Measurements from ENCODE around the gene CLK2. TPM values are rescaled to one million over a fixed set of nuclear protein-coding genes. Genes with fewer than 3 reads are reported as not detected.

Gene CLK2
- total and polyA plus RNA-seq, 2 of the 13 experiments (the other 11 are each of a cell fraction or from before 2014, with no cell fraction given) = 20.1 to 73.5 TPM

DNA sequence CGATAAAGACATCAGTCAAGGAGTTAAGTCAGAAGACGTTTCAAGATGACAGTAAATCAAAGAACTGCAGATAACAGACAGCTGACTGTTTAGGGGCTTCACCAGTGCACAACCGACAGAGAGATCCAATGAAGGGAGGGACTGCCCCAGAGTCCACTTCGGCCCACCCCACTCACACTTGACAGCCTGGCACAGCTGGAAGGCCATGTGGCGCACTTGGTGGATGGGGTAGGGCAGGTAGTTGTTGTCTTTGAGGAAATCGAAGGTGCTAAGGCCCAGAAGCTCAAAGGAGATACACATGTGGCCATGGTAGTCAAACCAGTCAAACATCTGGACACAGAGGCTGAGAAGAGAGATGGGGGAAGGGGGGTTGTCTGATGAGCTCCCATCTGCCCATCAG, 6.8 kb downstream of the CLK2 start:
- ChIA-PET POLR2A (interaction anchor here (1.3 to 4.7 kb wide), 3 partner anchors 10 to 58 kb away, joined by 3 to 14 read pairs (median 10); partner anchors contain the start of gene HCN3), CTCF (ENCODE audit: low intra/inter-chr PET ratio, low total read pairs) (no interaction called here)
- TF ChIP-seq ZNF775 (CRISPR knock-in tag; IDR thresholded peaks at IDR 0.05; ENCODE audit: borderline replicate concordance) (no peak), ZNF136 (CRISPR knock-in tag; IDR thresholded peaks at IDR 0.05; ENCODE audit: low read depth) (no peak), ZNF691 (CRISPR knock-in tag; IDR thresholded peaks at IDR 0.05; ENCODE audit: borderline replicate concordance, low read depth) (no peak), ZNF207 (IDR thresholded peaks at IDR 0.05; ENCODE audit: borderline replicate concordance) (no peak), ZNF878 (CRISPR knock-in tag; IDR thresholded peaks at IDR 0.05) (no peak), RARA (CRISPR knock-in tag; IDR thresholded peaks at IDR 0.05) (no peak), GLI4 (CRISPR knock-in tag; IDR thresholded peaks at IDR 0.05; ENCODE audit: borderline replicate concordance) (no peak), IKZF1 (IDR thresholded peaks at IDR 0.05) (no peak), MIER2 (CRISPR knock-in tag; IDR thresholded peaks at IDR 0.05) (no peak), FIP1L1 (IDR thresholded peaks at IDR 0.05; ENCODE audit: borderline replicate concordance, insufficient read depth, low read depth, low read length) (no peak), ZNF660 (CRISPR knock-in tag; IDR thresholded peaks at IDR 0.05; ENCODE audit: borderline replicate concordance, low read depth) (no peak)
- TF ChIP-seq, protein P1, sequence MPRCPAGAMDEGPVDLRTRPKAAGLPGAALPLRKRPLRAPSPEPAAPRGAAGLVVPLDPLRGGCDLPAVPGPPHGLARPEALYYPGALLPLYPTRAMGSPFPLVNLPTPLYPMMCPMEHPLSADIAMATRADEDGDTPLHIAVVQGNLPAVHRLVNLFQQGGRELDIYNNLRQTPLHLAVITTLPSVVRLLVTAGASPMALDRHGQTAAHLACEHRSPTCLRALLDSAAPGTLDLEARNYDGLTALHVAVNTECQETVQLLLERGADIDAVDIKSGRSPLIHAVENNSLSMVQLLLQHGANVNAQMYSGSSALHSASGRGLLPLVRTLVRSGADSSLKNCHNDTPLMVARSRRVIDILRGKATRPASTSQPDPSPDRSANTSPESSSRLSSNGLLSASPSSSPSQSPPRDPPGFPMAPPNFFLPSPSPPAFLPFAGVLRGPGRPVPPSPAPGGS (CRISPR knock-in tag; IDR thresholded peaks at IDR 0.05) = no peak
- H3K9ac ChIP-seq (ENCODE audit: insufficient read depth, low read depth, low read length) = no peak overlapping the region
- H3K79me2 ChIP-seq (ENCODE audit: insufficient read depth, low read length) = peaks cover 18% of the 10 kb centered on the region
- 92% methylated on average over 6 of the region's 6 CpGs for WGBS (ENCODE audit: low lambda C conversion rate)
- in situ Hi-C loops (cut with HindIII; ENCODE audit: extremely low pct_ligation_motif_present, low pct_unique_long_range_greater_than_20kb) = no loop called here
- no peak for FAIRE-seq
- H3K27ac ChIP-seq (ENCODE audit: extremely low read length, insufficient read depth, low read length) = no peak overlapping the region
- intact Hi-C loops (cut with micrococcal nuclease; ENCODE audit: unreplicated experiment) = no loop called here
- H3K9me3 ChIP-seq (ENCODE audit: low read length) = no peaks in the 10 kb centered on the region
- H3K27me3 ChIP-seq (ENCODE audit: control insufficient read depth in 1 of 2, insufficient read depth in 2 of 2, low read length in 2 of 2) = no peaks in the 10 kb centered on the region; a peak in 1 of 5 replicates
- peaks cover 12% of the 10 kb centered on the region for H3K4me1 ChIP-seq (ENCODE audit: insufficient read depth, low read length)
- no peak overlapping the region for H3K4me2 ChIP-seq (ENCODE audit: low read depth, low read length)
- ATAC-seq = no peak
- no peaks in the 10 kb centered on the region for H4K20me1 ChIP-seq (ENCODE audit: insufficient read depth, low read length)
- H3K4me3 ChIP-seq (replicated peaks in 1 of 3; ENCODE audit: insufficient read depth in 1 of 3, low read depth in 2 of 3, low read length in 3 of 3) = no peak overlapping the region
- no TSS peak for BruUV-seq (replicated peaks)
- DNase-seq (ENCODE audit: low spot score) = no peak
- no peak overlapping the region for H2AFZ ChIP-seq (ENCODE audit: low read length)
- H3K36me3 ChIP-seq (replicated peaks in 1 of 2; ENCODE audit: control insufficient read depth in 1 of 2, insufficient read depth in 2 of 2, low read length in 2 of 2) = peaks cover 32 to 74% of the 10 kb centered on the region in 2 experiments

All from HepG2 (cell line).